Measurements from ENCODE around the gene ATL1.
"Not testable (repeated sequence)": the region's sequence is repeated elsewhere in the genome, so short reads cannot be mapped to it uniquely, and the experiment has no call there.

Gene ATL1

DNA sequence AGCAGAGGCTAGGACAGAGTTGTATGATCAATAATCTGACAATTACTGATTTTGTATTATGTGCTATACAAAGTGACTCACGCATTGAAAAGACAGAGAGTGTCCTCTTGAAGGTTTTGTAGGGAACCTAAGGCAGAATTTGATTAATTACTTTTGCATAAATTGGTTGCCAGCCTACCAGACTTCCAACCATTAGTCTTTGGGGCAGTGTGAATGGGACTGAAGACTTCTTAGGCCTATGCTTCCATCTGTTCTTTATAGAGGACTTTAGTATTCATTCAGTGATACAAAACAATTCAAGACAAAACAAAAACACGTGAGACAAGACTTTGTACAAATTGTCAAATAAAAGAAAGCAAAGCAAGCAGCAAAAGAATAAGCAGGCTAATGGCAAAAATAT, 46.5 kb downstream of the ATL1 start:
- DNase-seq, result no peak

DNA sequence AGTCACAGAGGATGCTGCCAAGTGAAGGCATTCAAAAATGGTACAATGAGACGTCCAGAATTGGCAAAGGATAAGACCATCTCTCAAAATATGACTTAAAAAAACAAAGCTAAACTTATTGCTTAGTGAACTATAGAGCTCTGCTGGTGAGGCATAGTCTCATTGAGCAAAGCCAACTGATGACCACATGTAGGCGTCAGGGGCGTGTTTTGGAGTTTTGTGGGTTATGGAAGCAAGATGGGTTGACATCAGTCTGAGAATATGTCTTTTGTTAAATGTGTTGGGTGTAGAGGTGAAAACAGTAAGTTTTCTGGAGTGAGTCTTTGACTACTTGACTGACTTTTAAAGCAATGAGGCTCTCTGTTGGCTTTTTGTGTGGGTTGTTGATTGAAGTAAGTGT, 47.2 kb downstream of the ATL1 start:
- no peak for DNase-seq

DNA sequence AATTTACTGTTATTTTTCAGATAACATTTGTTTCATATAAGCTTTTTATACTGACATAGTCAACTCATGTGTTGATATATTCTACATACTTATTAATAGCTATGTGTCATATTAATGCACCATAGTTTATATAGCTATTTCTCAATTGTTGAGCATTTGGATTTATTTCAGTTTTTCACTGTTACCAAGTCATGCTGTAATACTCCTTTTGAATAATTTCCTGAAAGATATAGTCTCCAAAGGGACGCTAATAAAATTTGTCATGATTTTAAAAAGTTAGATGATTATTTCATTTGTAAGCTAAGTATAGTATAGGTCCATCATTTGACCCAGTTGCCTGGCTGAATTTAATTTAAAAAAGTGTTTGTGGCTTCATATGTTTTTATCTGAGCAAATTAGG, 47.8 kb downstream of the ATL1 start:
- no peak for DNase-seq

DNA sequence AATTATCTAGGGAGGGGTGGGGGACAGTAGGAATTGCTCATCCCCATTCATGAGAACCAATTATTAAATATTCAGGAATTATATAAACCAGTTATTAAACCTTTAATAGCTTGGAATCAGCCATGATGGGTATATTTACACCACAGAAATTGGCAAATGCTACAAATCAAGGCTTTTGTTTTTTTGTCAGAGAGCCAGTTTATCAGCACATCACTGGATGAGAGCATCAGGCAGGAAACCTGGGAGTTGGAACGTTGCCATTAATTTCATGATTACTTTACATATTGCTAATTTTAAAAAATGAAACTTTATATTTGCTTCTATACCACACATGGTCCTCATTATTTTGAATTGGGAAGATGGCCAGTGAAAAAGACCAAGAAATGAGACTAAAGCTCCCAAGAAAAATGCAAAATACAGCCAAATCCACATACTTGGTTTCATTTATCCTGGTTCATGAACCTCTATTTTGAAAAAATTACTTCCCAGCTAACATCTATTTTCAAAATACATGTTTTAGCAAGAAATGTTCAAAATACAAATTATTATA, 48.4 kb downstream of the ATL1 start:
- no peak for DNase-seq

DNA sequence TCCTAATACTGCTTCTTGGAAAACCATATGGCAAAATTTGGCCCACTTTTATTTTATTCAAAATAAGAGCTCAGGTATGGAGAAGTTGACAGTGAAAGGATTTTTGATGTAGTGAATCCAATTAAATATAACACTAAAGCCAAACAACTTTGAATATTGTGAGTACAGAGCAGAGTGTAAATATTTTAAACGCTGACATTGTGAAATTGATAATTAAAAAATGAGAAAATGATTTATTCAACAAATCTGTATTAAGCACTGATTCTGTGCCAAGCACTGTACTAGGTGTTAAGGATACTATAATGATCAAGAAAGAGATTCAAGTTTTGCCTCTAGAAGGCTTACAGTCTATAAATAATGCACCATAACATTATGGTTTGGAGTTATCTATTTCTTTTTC, 50.5 kb downstream of the ATL1 start:
- DNase-seq, result no peak

DNA sequence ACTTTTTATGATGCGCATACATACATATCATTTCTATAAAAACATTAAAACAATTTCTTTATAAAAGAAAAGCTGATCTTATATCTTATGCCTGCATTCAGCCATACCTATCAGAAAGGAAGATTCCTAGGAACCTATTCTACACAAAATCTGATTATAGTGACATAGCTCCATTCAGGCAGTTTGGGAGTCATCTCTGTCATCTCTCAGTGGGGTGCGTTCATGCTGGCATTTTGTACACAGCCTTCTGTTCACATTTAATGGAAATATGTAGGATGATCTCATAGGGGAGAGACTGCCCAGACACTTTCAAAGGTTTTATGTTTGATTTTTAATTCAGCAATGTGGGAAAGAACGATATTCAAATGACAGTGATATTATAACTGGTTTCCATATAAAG, 52.9 kb downstream of the ATL1 start:
- DNase-seq, result no peak

DNA sequence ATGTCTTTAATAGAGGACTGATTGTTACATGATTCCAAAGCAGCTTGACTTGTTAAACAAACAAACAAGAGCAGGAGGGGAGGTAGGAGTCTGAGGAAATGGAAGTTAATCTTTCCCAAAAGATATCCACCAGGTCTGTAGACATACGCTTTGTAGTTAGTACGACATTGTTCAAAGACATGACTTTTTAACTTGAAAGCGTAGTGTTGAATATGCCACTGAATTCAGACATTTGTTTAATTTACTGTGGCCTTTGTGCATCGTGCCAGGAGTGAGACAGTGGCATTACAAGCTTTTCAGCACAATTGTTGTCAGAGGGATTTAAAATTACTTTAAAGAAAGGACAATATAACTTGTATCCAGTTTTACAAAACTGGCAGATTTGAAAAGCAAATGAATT, 55.1 kb downstream of the ATL1 start:
- no peak for DNase-seq

DNA sequence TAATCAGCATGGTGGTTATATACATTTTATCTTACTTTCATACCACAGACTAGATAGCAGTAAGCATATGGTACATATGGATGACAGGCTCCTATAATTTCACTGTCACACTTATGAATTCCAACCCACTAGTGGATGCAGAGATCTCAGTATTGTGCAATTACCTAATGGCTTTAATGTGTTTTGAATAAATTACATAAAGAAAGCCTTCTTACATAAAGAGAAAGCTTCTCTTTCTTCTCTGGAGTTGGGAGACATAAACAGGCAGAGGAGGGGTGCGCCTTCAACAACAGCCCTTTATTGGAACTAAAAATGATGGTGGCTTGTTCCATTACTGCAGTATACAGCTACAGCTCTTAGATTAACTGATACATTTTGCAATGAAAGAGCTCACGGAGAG, 55.6 kb downstream of the ATL1 start:
- DNase-seq, result no peak

DNA sequence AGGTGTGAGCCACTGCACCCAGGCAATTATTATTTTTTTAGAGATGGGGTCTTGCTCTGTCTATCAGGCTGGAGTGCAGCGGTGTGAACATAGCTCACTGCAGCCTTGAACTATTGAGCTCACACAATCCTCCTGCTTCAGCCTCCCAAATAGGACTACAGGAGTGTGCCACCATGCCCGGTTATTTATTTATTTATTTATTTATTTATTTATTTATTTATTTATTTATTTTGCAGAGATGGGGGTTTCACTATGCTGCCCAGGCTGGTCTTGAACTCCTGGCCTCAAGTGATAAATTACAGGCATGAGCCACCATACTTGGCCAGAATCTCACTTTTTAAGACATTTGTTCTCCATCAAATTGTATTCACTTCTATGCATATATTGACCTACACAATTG, 56.3 kb downstream of the ATL1 start:
- no peak for DNase-seq

DNA sequence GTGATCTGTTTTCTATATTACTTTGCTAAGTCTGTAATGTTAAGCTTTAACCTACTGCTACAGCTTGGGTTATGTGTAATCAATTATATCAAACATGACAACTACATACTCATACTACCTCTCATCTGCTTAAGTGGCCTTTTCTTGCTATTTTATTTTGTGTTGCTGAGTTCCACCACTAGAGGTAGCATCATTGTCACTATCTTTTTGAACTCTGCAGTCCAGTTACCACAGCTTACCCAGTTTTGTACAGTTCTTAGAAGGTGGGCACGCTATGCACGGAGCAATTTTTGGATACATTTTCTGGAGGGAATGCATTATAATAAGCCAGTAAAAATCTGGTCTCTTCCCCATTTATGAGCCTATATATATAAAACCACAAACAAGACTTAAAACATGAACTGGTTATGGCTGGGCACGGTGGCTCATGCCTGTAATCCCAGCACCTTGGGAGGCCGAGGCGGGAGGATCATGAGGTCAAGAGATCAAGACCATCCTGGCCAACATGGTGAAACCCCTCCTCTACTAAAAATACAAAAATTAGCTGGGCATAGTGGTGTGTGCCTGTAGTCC, 59.7 kb downstream of the ATL1 start:
- no peak for DNase-seq

DNA sequence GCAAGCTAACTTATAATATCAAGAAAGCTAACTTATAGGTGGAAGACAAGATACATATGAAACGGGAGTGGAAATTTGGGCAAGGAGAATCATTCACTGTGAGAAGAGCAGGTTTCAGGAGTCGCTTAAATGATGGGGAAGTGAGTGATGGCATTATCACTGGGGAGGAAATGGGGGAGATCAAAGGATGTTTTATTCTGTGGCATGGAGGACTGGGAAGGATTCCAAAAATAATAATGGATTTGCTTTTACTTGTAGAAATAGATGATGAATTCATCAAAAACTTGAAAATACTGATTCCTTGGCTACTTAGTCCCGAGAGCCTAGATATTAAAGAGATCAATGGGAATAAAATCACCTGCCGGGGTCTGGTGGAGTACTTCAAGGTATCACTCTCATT, 60.4 kb downstream of the ATL1 start:
- no peak for DNase-seq

DNA sequence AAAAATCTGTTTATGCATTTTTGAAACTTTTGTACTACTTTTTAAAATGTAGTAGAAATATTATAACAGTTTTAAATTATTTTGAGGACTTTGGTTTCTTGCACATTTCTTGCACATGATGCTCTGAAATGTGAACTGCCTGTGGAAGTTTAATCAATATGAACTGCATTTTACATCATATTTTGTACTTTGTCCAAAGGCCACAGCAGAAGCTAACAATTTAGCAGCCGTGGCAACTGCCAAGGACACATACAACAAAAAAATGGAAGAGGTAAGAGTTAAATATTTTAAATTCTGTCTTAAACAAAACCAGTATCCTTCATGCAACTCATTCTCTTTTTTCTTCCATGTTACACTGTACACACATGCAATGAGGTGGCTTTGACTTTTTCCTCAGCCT, 63.0 kb downstream of the ATL1 start:
- no peak for DNase-seq

DNA sequence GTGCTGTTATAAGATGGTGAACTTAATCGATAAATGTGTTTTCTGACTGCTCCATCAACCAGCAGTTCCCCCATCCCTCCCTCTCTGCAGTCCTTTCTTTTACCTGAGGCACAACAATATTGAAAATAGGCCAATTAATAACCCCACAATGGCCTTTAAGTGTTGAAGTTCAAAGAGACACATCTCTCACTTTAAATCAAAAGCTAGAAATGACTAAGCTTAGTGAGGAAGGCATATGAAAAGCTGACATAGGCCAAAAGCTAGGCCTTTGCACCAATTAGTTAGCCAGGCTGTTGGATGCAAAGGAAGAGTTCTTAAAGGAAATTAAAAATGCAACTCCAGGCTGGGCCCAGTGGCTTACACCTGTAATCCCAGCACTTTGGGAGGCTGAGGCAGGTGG, 64.5 kb downstream of the ATL1 start:
- no peak for DNase-seq

DNA sequence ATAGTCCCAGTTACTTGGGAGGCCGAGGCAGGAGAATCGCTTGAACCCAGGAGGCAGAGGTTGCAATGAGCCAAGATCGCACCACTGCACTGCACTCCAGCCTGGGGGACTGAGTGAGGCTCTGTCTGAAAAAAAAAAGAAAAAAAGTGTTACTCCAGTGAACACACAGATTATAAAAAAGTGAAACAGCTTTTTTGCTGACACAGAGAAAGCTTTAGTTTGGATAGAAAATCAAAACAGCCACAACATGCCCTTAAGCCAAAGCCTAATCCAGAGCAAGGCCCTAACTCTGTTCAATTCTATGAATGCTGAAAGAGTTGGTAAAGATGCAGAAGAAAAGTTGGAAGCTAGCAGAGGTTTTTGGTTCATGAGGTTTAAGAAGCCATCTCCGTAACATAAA, 65.0 kb downstream of the ATL1 start:
- DNase-seq, result not testable (repeated sequence)

DNA sequence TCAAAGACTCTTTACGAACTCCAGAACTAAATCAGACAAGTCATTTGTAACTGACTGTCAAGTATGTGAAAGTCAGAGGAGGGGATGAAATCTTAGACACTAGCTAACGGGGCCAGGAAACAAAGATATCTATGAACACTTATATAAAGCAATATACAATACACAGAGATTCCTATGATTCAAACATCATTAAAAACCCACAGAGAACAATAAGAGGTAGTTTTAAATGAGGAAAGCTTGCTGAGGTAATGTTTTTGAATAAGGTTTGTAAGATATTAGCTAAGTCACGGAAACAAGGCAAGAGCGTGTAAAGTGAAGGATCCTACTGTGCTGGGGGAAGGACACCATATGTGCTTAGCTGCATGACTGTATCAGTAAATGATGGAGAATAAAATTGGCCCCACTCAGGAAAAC, 71.5 kb downstream of the ATL1 start:
- DNase-seq, result no peak

DNA sequence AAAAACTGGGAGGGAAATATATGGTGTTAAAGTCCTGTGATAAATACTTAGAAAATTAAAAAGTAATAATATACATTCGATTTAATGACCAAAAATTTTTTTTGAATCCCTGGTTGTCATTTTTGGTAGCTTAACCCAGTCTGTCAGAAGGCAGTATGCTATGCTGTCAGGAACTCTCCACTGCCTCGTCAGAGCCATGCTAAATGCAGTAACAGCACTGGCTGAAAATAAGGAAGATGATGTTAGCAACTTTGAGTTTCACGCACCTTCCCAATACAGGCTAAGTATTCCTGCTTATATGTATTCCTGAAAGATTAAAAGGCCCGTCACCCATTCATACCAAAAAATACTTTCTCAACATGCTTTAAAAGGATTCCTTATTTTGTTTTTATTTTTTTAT, 74.0 kb downstream of the ATL1 start:
- no peak for DNase-seq

DNA sequence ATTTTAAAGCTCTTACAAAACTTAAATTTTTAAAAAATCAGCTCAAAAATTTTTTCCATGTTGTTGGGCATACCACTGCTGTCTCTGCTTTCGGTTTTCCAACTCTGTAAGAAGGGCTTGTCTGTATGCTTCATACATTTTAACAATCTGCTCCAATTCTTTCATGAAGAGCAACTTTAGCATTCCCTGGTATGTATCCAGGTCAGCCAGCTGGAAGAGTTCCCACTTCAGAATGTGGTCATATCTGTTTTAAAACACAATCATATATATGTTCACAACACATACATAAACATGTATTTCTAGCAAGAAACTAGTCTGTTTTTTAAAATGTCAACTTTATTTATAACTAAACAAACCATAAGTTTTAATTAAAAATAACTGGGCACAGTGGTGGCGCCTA, 75.2 kb downstream of the ATL1 start:
- DNase-seq, result no peak

DNA sequence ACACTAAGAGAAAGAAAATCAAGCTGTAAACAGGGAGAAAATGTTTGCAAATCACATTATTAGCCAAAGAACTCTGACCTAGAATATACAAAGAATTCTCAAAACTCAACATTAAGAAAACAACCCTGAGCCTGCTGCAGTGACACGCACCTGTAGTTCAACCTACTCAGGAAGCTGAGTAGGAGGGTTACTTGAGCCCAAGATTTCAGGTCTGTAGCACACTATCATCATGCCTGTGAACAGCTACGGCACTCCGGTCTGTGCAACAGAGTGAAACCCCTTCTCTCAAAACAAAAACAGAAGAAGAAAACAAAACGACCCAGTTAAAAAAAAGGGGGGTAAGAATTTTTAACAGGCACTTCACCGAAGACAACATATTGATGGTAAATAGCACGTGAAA, 87.3 kb downstream of the ATL1 start:
- DNase-seq, result no peak

DNA sequence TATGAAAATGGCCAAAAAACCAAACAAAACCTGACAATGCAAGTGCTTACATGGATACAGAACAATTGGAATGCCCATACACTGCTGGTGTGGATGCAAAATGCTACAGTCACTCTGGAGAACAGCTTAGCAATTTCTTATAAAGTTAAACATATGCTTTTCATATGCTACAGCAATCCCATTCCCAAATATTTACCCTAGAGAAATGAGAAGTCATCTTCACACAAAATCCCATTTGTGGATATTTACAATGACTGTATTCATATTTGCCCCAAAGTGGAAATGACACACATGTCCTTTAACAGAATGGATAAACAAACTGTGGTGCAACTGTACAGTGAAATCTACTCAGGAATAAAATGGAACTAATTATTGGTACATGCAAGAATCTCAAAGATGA, 87.8 kb downstream of the ATL1 start:
- DNase-seq, result no peak

DNA sequence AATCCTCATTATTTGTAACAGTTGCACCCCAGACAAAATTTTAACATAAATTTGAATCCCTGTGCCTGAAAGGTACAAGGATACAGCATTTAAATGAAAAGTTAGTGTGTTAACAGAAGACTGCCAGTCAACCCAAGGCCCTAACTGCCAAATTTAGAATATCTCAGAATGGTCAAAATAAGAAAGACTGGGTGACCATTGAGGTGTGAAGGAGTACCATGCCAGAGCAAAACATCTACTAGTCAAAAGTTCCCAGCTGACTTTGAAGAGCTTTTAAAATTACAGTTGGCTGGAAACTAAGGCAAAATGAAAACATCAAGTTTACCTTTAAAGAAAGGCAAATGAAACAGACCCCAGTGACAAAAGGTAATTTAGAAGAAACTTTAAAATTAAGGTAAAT, 89.7 kb downstream of the ATL1 start:
- DNase-seq, result no peak

DNA sequence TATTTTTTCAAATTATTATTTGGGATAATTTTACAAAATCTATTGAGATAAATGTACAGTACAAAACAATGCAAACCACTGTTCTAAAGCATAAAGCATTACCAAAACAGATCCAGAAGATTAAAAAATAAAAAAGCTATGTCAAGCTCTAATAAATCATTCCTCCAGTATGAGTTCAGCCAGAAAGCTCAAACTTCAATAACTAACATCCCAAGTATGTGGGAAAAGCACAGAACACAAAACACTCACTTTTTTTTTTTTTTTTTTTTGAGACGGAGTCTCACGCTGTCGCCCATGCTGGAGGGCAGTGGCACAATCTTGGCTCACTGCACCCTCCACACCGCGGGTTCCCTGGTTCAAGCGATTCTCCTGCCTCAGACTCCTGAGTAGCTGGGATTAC, 96.8 kb downstream of the ATL1 start:
- no peak for DNase-seq

DNA sequence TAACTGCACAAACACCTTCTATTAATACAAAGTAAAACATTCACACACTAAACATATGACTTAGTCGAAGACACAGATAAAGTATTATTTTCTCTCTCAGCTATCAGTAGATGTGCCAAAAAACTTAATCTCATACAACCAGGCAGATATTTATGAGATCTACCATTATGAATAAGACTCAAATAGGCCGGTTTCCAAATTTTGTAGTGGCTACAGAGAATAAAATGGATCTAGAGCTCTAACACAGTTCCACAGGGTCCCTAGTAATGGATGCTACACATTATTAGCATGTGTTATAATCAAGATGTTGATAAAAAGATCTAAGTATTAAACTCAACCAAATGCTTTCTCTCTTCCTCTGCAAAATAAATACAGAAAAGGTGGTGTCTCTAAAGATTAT, 97.8 kb downstream of the ATL1 start:
- no peak for DNase-seq

DNA sequence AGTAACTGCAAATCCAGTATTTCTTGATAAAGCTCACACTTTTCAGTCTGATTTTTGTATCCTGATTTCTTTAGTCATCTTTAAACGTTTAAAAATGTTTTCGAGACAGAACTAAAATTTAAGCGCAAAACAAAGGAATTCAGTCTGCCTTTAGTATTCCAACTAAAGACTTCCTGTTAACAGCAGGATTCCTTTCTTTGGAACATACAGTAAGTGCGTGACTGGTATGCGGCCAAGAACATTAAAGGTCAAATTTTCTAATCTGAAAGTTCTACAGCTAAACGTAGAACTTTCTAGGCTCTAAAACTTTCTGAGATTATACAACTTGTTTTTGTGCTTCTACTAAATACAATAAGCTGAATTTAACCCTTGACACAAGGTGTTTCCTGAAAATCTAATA, 98.3 kb downstream of the ATL1 start:
- no peak for DNase-seq

DNA sequence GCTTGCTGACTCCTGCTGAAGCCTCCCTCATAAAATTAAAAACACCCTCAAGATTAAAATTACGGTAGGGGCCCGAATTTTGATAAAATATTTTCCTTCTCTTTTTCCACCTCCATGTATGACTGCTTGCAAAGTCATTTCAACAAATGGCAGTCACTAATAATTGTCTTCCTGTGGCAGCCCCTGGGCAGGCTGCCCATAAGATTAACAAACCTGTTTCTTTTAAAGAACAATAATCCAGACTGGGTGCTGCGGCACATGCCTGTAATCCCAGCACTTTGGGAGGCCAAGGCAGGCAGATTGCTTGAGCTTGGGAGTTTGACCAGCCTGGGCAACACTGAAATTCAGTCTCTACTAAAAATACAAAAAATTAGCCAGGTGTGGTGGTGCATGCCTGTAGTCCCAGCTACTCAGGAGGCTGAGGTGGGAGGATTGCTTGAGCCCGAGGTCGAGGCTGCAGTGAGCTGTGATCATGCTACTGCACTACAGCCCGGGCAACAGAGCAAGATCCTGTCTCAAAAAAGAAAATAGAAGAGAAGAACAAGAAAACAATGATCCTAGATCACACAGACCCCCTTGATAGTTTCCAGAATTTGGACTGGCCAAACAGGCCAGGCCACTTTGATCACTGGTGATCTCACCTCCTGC, 99.5 kb downstream of the ATL1 start:
- no peak for DNase-seq

DNA sequence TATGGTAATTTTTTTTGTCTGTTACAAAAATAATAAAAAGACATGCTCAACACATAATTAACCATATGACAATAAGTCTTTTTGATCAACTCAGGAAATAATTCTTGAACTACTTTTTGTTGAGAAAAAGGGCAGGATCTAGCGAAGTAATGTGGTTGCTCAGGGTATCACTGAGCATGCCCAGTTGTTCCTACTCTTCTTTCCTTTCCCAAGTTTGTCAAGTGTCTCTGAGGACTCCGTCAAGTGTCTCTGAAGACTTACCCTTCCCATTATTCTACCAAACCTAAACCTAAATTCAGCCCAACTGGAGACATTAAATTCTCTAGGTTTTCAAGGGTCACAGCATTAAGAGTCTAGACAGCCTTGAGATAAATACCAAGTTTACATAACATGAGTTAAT, 104.6 kb downstream of the ATL1 start:
- DNase-seq, result not testable (repeated sequence)
